ENCODE results near the gene ESRRB.
"Not testable (repeated sequence)": the region's sequence is repeated elsewhere in the genome, so short reads cannot be mapped to it uniquely, and the experiment has no call there.

The ESRRB gene

DNA sequence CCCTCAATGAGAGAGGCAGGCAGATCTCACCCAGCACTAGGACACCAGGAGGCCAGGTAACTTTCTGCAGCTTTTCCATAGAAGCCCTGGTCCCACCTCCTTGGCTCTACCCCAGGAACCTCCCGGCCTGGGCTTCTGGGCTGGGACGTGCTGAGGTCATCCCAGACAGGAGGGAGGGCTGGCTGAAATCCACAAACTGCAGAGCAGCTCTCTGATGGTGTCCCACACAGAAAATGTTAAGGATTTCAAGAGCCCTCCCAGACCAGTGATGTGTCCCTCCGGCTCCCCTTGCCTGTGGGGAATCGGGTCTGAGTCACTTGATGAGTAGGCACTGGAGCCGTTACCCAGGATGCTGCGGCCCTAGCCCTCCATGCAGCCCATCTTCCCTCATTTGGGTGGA lies 124.1 kb downstream of the ESRRB start:
- peak; percentile 14 for DNase-seq

DNA sequence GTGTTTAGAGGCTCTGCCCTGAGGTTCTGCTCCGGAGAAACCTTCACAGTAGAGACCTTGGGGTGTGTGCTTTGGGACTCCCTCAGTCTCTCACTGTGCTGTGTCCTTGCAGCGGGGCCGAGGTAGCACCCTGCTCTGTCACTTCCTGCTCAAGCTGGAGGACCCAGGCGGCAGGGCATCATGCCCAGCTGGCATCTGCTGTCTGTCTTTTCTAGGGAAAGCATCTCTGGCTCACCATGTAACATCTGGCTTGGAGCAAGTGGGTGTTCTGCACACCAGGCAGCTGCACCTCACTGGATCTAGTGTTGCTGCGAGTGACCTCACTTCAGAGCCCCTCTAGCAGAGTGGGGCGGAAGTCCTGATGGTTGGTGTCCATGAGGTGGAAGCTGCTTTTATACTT lies 124.5 kb downstream of the ESRRB start:
- DNase-seq, result peak; percentile 35

DNA sequence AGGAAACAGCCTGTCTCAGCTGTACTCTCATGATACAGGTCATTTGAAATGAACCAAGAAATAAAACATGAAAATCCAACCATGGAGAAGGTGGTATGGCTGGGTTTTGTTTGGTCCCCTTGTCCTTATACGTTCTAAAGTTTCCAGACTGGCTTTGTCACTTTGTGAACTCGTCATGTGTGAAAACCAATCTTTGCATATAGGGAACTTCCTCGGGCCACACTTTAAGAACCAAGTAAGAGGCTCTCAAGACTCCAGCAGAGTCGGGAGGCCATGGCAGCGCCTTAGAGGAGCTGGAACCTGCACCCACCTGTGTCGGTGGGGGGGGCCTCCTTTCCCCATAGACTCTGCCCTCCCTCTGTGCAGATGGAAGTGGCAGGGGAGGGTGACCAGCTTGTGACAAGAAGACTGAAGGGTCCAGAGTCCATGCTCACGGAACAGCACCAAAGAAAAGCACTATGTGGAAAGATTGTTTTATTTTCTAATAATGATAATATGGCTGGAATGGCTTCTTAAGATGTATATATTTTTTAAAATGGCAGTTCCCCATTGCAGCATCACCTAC lies 125.3 kb downstream of the ESRRB start:
- no peak for DNase-seq

GRCh38 chr14:76502219-76502618 lies 126.3 kb downstream of the ESRRB start:
- DNase-seq, result no peak

- no peak for DNase-seq
Measured at GRCh38 chr14:76502638-76503037, 126.7 kb downstream of the ESRRB start.

GRCh38 chr14:76509311-76509710 lies 133.4 kb downstream of the ESRRB start:
- DNase-seq, result no peak

DNA sequence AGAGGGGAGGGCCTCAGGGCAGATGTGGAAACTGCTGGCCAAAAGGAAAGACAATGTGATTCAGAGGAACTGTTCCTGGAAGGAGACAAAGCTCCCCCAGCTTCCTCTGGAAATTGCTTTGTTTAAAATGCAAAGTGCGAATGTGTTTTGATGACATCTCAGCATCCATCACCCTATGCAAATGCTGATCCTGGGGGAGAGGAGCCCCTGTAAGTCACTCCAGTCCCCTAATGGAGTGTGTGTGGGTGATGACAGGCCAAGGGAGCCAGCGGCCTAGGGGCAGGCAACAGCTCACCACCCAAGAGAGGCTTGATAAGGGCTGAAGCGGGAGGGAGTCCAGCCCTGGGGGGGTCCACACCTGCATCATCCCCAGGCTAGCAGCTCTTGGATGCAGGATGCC lies 134.2 kb downstream of the ESRRB start:
- no peak for DNase-seq

GRCh38 chr14:76514213-76514998 lies 138.5 kb downstream of the ESRRB start:
- peak; percentile 9 for DNase-seq

DNA sequence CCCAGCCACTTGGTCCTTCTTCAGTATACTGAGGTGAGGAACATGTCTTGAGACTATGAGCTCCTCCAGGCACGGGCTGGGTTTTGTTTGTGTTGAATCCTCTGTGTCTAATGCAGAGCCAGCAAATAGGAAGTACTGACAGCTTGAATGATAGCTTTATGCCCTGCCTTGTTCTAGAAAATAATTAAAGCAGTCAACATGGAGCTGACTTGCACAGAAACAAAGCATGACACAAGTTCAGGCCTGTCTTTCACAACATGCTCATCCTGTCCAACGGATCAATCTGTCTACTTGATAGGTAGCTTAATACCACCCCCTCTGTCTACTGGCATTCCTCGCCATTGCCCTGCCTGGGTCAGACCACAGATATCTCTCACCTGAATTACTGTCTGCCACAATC lies 140.9 kb downstream of the ESRRB start:
- DNase-seq, result no peak

GRCh38 chr14:76518366-76518765 lies 142.4 kb downstream of the ESRRB start:
- DNase-seq, result no peak

- DNase-seq, result no peak
Measured at GRCh38 chr14:76525106-76525821, 149.3 kb downstream of the ESRRB start.

- DNase-seq, result no peak
Measured at GRCh38 chr14:76531085-76531484, 155.1 kb downstream of the ESRRB start.

GRCh38 chr14:76531821-76532318 lies 155.9 kb downstream of the ESRRB start:
- DNase-seq, result no peak

DNA sequence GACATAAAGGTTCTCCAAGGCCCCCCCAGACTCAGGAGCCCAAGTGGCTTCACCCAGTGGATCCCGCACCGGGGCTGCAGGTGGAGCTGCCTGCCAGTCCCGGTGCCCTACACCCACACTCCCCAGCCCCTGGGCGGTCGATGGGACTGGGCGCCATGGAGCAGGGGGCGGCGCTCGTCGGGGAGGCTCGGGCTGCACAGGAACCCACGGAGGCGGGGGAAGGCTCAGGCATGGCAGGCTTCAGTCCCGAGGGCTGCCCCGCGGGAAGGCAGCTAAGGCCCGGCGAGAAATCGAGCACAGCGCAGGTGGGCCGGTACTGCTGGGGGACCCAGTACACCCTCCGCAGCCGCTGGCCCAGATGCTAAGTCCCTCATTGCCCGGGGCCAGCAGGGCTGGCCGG lies 160.7 kb downstream of the ESRRB start:
- DNase-seq, result not testable (repeated sequence)

- no peak for DNase-seq
Measured at GRCh38 chr14:76537906-76538647, 162.1 kb downstream of the ESRRB start.

GRCh38 chr14:76538648-76539008 lies 162.7 kb downstream of the ESRRB start:
- DNase-seq, result no peak

DNA sequence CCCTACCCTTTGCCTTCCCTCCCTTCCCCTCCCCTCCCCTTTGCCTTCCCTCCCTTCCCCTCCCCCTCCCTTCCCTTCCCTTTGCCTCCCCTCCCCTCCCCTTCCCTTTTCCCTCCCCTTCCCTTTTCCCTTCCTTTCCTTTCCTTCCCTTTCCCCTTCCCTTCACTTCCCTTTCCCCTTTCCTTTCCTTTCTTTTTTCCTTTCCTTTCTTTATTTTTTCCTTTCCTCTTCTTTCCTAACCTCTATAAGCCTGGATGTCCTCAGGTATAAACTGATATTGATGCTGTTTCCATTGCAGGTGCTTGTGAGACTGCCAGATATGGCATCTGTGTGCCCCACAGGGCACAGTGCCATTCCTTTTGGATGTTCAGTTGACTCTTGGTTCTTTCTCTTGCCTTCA lies 163.2 kb downstream of the ESRRB start:
- no peak for DNase-seq

DNA sequence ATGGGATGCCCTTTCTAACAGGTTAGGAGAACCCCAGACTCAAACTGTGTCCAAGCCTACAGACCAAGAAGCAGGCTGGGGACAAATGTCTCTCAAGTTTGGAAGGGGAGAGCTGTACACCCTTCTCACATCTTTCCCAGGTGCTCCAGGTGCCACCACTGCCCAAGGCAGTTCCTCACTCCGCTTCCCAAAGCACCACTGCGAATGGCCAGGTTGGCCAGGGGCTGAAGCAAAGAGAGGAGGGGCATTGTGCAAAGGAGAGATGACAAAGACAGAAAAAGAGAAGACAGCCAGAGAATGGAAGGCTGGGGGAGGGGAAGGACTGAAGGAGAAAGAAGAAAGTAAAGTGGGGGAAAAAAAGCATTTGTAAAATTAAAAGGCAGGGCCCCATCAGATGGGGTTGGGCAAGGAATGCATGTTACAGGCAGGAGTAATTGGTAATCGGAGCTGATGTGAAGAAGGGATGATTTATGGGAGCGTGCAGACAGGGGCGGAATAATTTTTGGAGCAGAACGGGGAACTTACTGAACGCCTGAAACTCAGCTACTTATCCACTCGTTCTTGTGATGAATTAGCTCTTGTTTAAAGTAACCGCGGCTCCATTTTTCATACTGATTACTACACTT lies 165.8 kb downstream of the ESRRB start:
- DNase-seq, result no peak

GRCh38 chr14:76546426-76547221 lies 170.7 kb downstream of the ESRRB start:
- peak; percentile 42 for DNase-seq

DNA sequence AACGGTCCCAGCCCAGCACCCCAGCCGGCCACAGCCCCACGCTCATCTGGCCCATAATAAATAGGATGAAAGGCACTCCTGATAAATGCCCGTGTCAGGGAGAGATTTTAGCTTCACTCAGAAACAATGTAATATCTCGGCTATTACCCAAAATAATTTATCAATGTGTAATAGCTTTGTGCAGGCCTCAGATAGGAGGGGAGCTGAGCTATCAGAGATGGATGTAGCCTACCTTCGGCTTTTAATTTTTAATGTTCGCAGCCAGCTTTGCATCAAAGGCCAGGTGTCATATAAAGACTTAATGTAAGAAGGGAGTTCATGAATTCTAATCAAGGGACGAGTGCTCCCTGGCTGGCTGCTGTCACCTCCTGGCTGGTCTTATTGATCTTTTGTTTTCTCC lies 171.9 kb downstream of the ESRRB start:
- no peak for DNase-seq

GRCh38 chr14:76550534-76550933 lies 174.6 kb downstream of the ESRRB start:
- DNase-seq, result no peak

DNA sequence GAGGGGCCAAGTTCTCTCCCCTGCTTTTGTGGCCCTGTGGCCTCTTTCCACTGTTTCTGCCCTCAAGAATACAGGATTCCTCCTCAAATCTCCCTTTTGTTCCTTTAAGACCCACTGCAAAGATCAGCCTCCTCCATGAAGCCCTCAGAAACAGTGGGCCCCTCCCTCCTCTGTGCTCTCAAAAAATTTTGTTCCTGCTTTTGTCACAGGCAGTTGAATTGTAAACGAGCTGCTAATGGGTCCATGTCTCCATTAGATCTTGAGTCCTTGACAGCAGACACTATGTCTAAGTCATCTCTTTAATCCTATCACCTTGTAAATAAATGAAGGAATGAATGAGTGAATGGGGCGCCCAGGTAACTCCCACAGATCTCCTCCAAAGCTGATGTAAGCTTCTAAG lies 175.2 kb downstream of the ESRRB start:
- DNase-seq, result no peak

All from DMS 273 treated with DMSO at 0.1 percent for 48 hours (cell line).